OCI-LY3 (cell line): ENCODE data around the gene BUD23.

ENCODE experiments used
- CTCF ChIP-seq: fragments of 200-600, 300-600 bp; sonication (generic); IDR thresholded peaks from 2 replicates; pipeline ENCODE4 v1.5.1; 2014; ENCODE audit warnings: antibody characterized with exemption, low read length, low read depth
- EZH2phosphoT487 ChIP-seq: fragments of 200-600 bp; shearing (Covaris generic); IDR thresholded peaks from 2 replicates; pipeline ENCODE4 v1.6.1; 2018; ENCODE audit warnings: antibody characterized with exemption, mixed run types, low read depth

DNA sequence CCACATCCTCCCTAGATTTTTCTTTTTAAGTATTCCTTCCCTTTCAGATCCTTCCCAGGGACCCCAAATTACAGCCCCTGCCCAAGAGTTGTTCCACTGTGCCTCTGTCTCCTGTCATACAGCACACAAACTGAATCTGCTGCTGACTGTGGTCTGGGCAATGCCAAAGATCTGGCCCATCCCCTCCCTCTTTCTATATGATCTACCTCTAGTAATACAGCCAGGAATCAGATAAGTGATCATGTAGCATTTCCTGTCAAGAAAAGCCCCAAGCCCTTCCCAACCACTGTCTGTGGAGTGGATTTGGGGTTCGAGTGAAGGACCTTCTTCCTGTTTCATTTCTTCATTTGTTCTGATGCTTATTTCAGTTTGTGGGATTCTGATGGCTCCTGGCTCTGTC, 29.4 kb downstream of the BUD23 start:
- no peak for TF ChIP-seq CTCF
- no peak for TF ChIP-seq EZH2phosphoT487
